SK-N-SH treated with all-trans-retinoic acid at 6 μM for 48 hours (cell line): ENCODE measurements around the gene REV3L.
"Not testable (repeated sequence)": the region's sequence is repeated elsewhere in the genome, so short reads cannot be mapped to it uniquely, and the experiment has no call there.

Experiments
- ATAC-seq: fragments of 200-7000 bp; cut with Tn5 transposase; 3 replicates; pipeline ENCODE4 v1.9.1; 2020; ENCODE audit warnings: mild to moderate bottlenecking, moderate library complexity
- ARNTL ChIP-seq: fragments of 450-650 bp; formaldehyde crosslinking; IDR thresholded peaks from 2 replicates; pipeline ENCODE4 v1.5.0; 2020; ENCODE audit warnings: low read depth, mild to moderate bottlenecking, moderate library complexity, borderline replicate concordance
- CSDC2 ChIP-seq: fragments of 250-450 bp; sonication (Bioruptor Pico); IDR thresholded peaks from 2 replicates; pipeline ENCODE4 v1.5.0; 2020; ENCODE audit warnings: mild to moderate bottlenecking, moderate library complexity
- ISL1 ChIP-seq: fragments of 250-450 bp; sonication (Bioruptor Pico); IDR thresholded peaks from 2 replicates; pipeline ENCODE4 v2.1.2; 2022; ENCODE audit warnings: mild to moderate bottlenecking, moderate library complexity
- OSR1 ChIP-seq: fragments of 250-450 bp; sonication (Bioruptor Pico); IDR thresholded peaks from 2 replicates; pipeline ENCODE4 v1.8.0; 2022; ENCODE audit warnings: moderate library complexity, mild to moderate bottlenecking, inconsistent platforms
- PATZ1 ChIP-seq: fragments of 250-450 bp; sonication (Bioruptor Pico); IDR thresholded peaks from 2 replicates; pipeline ENCODE4 v1.8.0; 2020; ENCODE audit warnings: mild to moderate bottlenecking, moderate library complexity, borderline replicate concordance
- POU6F1 ChIP-seq: fragments of 250-450 bp; sonication (Bioruptor Pico); IDR thresholded peaks from 2 replicates; pipeline ENCODE4 v1.8.0; 2021; ENCODE audit warnings: low read depth, mild to moderate bottlenecking, moderate library complexity, borderline replicate concordance
- RARB ChIP-seq: fragments of 250-450 bp; sonication (Bioruptor Pico); IDR thresholded peaks from 2 replicates; pipeline ENCODE4 v1.8.0; 2021; ENCODE audit warnings: mild to moderate bottlenecking, moderate library complexity
- SNAI2 ChIP-seq: fragments of 250-450 bp; sonication (Bioruptor Pico); IDR thresholded peaks from 2 replicates; pipeline ENCODE4 v1.5.0; 2020; ENCODE audit warnings: mild to moderate bottlenecking, moderate library complexity
- TCF4 ChIP-seq: fragments of 250-450 bp; sonication (Bioruptor Pico); IDR thresholded peaks from 2 replicates; pipeline ENCODE4 v1.8.0; 2021; ENCODE audit warnings: mild to moderate bottlenecking, moderate library complexity, borderline replicate concordance
- TSHZ2 ChIP-seq: fragments of 250-450 bp; sonication (Bioruptor Pico); IDR thresholded peaks from 2 replicates; pipeline ENCODE4 v1.5.0; 2020; ENCODE audit warnings: mild to moderate bottlenecking, moderate library complexity
- ZC3H10 ChIP-seq: fragments of 250-450 bp; sonication (Bioruptor Pico); IDR thresholded peaks from 2 replicates; pipeline ENCODE4 v1.5.1; 2021; ENCODE audit warnings: mild to moderate bottlenecking, moderate library complexity
- ZFP3 ChIP-seq: fragments of 250-450 bp; sonication (Bioruptor Pico); IDR thresholded peaks from 2 replicates; pipeline ENCODE4 v1.5.0; 2020; ENCODE audit warnings: mild to moderate bottlenecking, moderate library complexity

Gene REV3L

GRCh38 chr6:111322145-111322544, 160.9 kb downstream of the REV3L start:
- ATAC-seq = no peak
- no peak for TF ChIP-seq OSR1 (CRISPR knock-in tag)

- ATAC-seq = not testable (repeated sequence)
Measured at GRCh38 chr6:111307950-111308349, 175.1 kb downstream of the REV3L start.

- ATAC-seq = no peak
- TF ChIP-seq ZC3H10 (CRISPR knock-in tag) (no peak), ISL1 (CRISPR knock-in tag) (no peak), TCF4 (CRISPR knock-in tag) (no peak), SNAI2 (CRISPR knock-in tag) (no peak), TSHZ2 (CRISPR knock-in tag) (no peak), ZFP3 (CRISPR knock-in tag) (no peak), CSDC2 (CRISPR knock-in tag) (no peak), ARNTL (no peak), RARB (no peak), PATZ1 (CRISPR knock-in tag) (no peak)
Measured at GRCh38 chr6:111307275-111307858, 175.7 kb downstream of the REV3L start.

- no peak for TF ChIP-seq PATZ1 (CRISPR knock-in tag)
- no peak; the same call in 2 of the 3 replicates for ATAC-seq
Measured at GRCh38 chr6:111306104-111306888, 176.7 kb downstream of the REV3L start.

- TF ChIP-seq ISL1 (CRISPR knock-in tag) = no peak
- TF ChIP-seq POU6F1 = no peak
- no peak for TF ChIP-seq SNAI2 (CRISPR knock-in tag)
- TF ChIP-seq, all 23 proteins: peak for 0
- no peak for ATAC-seq
Measured at GRCh38 chr6:111301946-111302345, 181.1 kb downstream of the REV3L start.

GRCh38 chr6:111300938-111301800, 181.8 kb downstream of the REV3L start:
- not testable (repeated sequence) for ATAC-seq
